Ishikawa (cell line): ENCODE data around the gene PEPD.

Source experiments
- CEBPB ChIP-seq: IDR thresholded peaks from 2 replicates; pipeline ENCODE4 v1.6.1; 2012
- CREB1 ChIP-seq: IDR thresholded peaks from 2 replicates; pipeline ENCODE4 v1.6.1; 2012; ENCODE audit warnings: low read depth
- EGR1 ChIP-seq: IDR thresholded peaks from 2 replicates; pipeline ENCODE4 v1.6.1; 2012
- EP300 ChIP-seq: IDR thresholded peaks from 2 replicates; pipeline ENCODE4 v1.6.1; 2012; ENCODE audit warnings: borderline replicate concordance
- FOXM1 ChIP-seq: IDR thresholded peaks from 2 replicates; pipeline ENCODE4 v1.6.1; 2012; ENCODE audit warnings: low read depth, borderline replicate concordance
- NFIC ChIP-seq: IDR thresholded peaks from 2 replicates; pipeline ENCODE4 v1.6.1; 2012
- RAD21 ChIP-seq: IDR thresholded peaks from 2 replicates; pipeline ENCODE4 v1.6.1; 2012; ENCODE audit warnings: low read depth
- REST ChIP-seq: IDR thresholded peaks from 2 replicates; pipeline ENCODE4 v1.6.1; 2012; ENCODE audit warnings: low read depth, mild to moderate bottlenecking
- TAF1 ChIP-seq: IDR thresholded peaks from 2 replicates; pipeline ENCODE4 v1.6.1; 2012; ENCODE audit warnings: low read depth, mild to moderate bottlenecking
- TCF12 ChIP-seq: IDR thresholded peaks from 2 replicates; pipeline ENCODE4 v1.6.1; 2012; ENCODE audit warnings: low read depth
- TEAD4 ChIP-seq: IDR thresholded peaks from 2 replicates; pipeline ENCODE4 v1.6.1; 2012
- YY1 ChIP-seq: IDR thresholded peaks from 2 replicates; pipeline ENCODE4 v1.6.1; 2012; ENCODE audit warnings: low read depth
- ZBTB7A ChIP-seq: IDR thresholded peaks from 2 replicates; pipeline ENCODE4 v1.6.1; 2012; ENCODE audit warnings: low read depth
- TF ChIP-seq, protein P1 (sequence below): IDR thresholded peaks from 2 replicates; pipeline ENCODE4 v1.6.1; 2012
- TF ChIP-seq, protein P2 (sequence below): IDR thresholded peaks from 2 replicates; pipeline ENCODE4 v1.6.1; 2012

PEPD gene

GRCh38 chr19:33412601-33413425, 108.8 kb downstream of the PEPD start:
- TF ChIP-seq EP300 (no peak), RAD21 (no peak), NFIC (no peak), ZBTB7A (no peak)

DNA sequence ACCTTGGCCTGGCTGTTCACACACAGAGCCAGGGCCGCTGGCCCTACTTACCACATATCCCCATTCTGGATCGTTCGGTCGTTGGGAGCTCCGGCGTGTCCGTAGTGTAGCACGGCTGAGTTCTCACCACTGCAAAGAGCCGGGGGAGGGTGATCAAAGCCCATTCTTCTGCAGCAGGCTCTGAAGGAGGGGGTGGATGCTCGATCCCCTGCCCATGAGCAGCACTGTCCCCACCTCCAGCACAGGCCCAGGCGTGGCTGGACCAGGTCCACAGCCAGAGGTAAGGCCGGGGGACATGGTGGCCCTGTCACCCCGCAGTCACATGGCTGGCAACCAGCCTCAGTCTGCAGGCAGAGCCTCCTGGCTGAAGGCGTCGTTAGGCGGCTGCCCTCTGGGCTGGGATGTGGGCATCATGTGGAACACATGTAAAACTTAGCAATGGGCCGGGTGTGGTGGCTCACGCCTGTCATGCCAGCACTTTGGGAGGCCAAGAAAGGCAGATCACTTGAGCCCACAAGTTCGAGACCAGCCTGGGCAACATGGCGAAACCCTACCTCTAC, 109.9 kb downstream of the PEPD start:
- TF ChIP-seq EP300: no peak
- no peak for TF ChIP-seq YY1
- no peak for TF ChIP-seq TAF1
- TF ChIP-seq ZBTB7A: no peak
- no peak for TF ChIP-seq CREB1
- TF ChIP-seq FOXM1: no peak
- no peak for TF ChIP-seq REST
- TF ChIP-seq, protein P1, sequence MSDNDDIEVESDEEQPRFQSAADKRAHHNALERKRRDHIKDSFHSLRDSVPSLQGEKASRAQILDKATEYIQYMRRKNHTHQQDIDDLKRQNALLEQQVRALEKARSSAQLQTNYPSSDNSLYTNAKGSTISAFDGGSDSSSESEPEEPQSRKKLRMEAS: no peak
- TF ChIP-seq EGR1: no peak
- no peak for TF ChIP-seq TCF12
- TF ChIP-seq NFIC: no peak
- no peak for TF ChIP-seq RAD21
- TF ChIP-seq TEAD4: no peak
- TF ChIP-seq, protein P2, sequence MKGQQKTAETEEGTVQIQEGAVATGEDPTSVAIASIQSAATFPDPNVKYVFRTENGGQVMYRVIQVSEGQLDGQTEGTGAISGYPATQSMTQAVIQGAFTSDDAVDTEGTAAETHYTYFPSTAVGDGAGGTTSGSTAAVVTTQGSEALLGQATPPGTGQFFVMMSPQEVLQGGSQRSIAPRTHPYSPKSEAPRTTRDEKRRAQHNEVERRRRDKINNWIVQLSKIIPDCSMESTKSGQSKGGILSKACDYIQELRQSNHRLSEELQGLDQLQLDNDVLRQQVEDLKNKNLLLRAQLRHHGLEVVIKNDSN: no peak
- TF ChIP-seq CEBPB: no peak

DNA sequence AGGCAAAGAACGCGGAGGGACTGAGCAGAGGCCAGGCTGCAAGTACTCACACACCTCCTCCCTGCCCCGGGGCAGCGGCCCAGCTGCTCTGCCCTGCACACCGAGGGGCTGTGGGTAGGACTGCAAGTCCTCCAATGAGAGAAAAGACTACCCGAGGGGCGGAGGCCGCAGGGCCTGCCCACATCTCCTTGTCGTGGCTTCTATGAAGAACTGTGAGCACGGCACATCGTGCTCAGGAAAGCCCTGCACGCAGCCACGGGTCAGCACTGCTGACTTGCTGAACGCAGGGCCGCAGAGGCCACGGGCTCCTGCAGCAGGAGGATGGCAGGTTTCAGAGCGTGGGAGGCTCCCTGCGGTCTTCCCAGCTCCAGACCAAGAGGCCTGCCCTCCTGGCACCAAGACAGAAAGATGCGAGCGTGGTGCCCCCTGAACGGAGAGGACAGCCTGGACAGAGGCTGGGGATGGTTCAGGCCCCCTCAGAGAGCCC, 110.6 kb downstream of the PEPD start:
- TF ChIP-seq ZBTB7A: no peak
- TF ChIP-seq, protein P2: no peak
- TF ChIP-seq FOXM1: no peak

- TF ChIP-seq TAF1: no peak
- TF ChIP-seq EP300: no peak
- no peak for TF ChIP-seq FOXM1
- no peak for TF ChIP-seq REST
- no peak for TF ChIP-seq EGR1
- TF ChIP-seq CREB1: no peak
- TF ChIP-seq CEBPB: no peak
- TF ChIP-seq RAD21: no peak
- TF ChIP-seq, protein P2: no peak
- no peak for TF ChIP-seq NFIC
- TF ChIP-seq ZBTB7A: no peak
- TF ChIP-seq TEAD4: no peak
- TF ChIP-seq YY1: no peak
These were observed 111.5 kb downstream of the PEPD start for GRCh38 chr19:33409906-33410685.
